ENCODE data around the gene ARL14EP.

- TF ChIP-seq, protein P1, sequence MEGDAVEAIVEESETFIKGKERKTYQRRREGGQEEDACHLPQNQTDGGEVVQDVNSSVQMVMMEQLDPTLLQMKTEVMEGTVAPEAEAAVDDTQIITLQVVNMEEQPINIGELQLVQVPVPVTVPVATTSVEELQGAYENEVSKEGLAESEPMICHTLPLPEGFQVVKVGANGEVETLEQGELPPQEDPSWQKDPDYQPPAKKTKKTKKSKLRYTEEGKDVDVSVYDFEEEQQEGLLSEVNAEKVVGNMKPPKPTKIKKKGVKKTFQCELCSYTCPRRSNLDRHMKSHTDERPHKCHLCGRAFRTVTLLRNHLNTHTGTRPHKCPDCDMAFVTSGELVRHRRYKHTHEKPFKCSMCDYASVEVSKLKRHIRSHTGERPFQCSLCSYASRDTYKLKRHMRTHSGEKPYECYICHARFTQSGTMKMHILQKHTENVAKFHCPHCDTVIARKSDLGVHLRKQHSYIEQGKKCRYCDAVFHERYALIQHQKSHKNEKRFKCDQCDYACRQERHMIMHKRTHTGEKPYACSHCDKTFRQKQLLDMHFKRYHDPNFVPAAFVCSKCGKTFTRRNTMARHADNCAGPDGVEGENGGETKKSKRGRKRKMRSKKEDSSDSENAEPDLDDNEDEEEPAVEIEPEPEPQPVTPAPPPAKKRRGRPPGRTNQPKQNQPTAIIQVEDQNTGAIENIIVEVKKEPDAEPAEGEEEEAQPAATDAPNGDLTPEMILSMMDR (IDR thresholded peaks at IDR 0.05; ENCODE audit: poor library complexity) = no peak
- TF ChIP-seq EZH2 (IDR thresholded peaks at IDR 0.05; ENCODE audit: borderline replicate concordance) (no peak), EZH2phosphoT487 (IDR thresholded peaks at IDR 0.05; ENCODE audit: low read depth, severe bottlenecking, unreplicated experiment) (no peak)
Observed at GRCh38 chr11:30316237-30316636, 6.7 kb upstream of the ARL14EP start.
